ENCODE data around the gene GGTLC2.
"Not testable (repeated sequence)": the region's sequence is repeated elsewhere in the genome, so short reads cannot be mapped to it uniquely, and the experiment has no call there.

GGTLC2 gene

GRCh38 chr22:22636260-22636659, 8.2 kb upstream of the GGTLC2 start:
- H3K9me2 ChIP-seq (replicated peaks; ENCODE audit: insufficient read depth, low read length); H3K9me3 ChIP-seq (ENCODE audit: insufficient read depth, low read length); H3K27ac ChIP-seq (ENCODE audit: low read depth, low read length); H3K36me3 ChIP-seq (ENCODE audit: low read length); H4K20me1 ChIP-seq (ENCODE audit: low read depth, low read length); H3K79me2 ChIP-seq (ENCODE audit: insufficient read depth, low read length); H3K4me3 ChIP-seq (ENCODE audit: insufficient read depth, low read length, poor library complexity, severe bottlenecking); H3K9ac ChIP-seq (ENCODE audit: low read length); H2AFZ ChIP-seq (ENCODE audit: low read depth, low read length, severe bottlenecking); H3F3A ChIP-seq (ENCODE audit: insufficient read depth); H3K4me2 ChIP-seq (ENCODE audit: low read depth, low read length, poor library complexity, severe bottlenecking); H3K27me3 ChIP-seq (ENCODE audit: low read length): not testable (repeated sequence)

- not testable (repeated sequence) for H3K79me2 ChIP-seq (ENCODE audit: insufficient read depth, low read length); H3F3A ChIP-seq (ENCODE audit: insufficient read depth); H4K20me1 ChIP-seq (ENCODE audit: low read depth, low read length); H3K27me3 ChIP-seq (ENCODE audit: low read length); H3K36me3 ChIP-seq (ENCODE audit: low read length); H3K9me2 ChIP-seq (replicated peaks; ENCODE audit: insufficient read depth, low read length); H3K9me3 ChIP-seq (ENCODE audit: insufficient read depth, low read length); H3K27ac ChIP-seq (ENCODE audit: low read depth, low read length); H3K4me3 ChIP-seq (ENCODE audit: insufficient read depth, low read length, poor library complexity, severe bottlenecking); H3K9ac ChIP-seq (ENCODE audit: low read length); H2AFZ ChIP-seq (ENCODE audit: low read depth, low read length, severe bottlenecking); H3K4me2 ChIP-seq (ENCODE audit: low read depth, low read length, poor library complexity, severe bottlenecking)
Measured at GRCh38 chr22:22638313-22638712, 6.1 kb upstream of the GGTLC2 start.

GRCh38 chr22:22642255-22642654, 2.2 kb upstream of the GGTLC2 start:
- H3K79me2 ChIP-seq (ENCODE audit: insufficient read depth, low read length); H3K27me3 ChIP-seq (ENCODE audit: low read length); H3F3A ChIP-seq (ENCODE audit: insufficient read depth); H3K4me2 ChIP-seq (ENCODE audit: low read depth, low read length, poor library complexity, severe bottlenecking); H3K9ac ChIP-seq (ENCODE audit: low read length); H3K9me3 ChIP-seq (ENCODE audit: insufficient read depth, low read length); H3K36me3 ChIP-seq (ENCODE audit: low read length); H3K27ac ChIP-seq (ENCODE audit: low read depth, low read length); H2AFZ ChIP-seq (ENCODE audit: low read depth, low read length, severe bottlenecking); H3K4me3 ChIP-seq (ENCODE audit: insufficient read depth, low read length, poor library complexity, severe bottlenecking); H4K20me1 ChIP-seq (ENCODE audit: low read depth, low read length); H3K9me2 ChIP-seq (replicated peaks; ENCODE audit: insufficient read depth, low read length): not testable (repeated sequence)

- not testable (repeated sequence) for H3K79me2 ChIP-seq (ENCODE audit: insufficient read depth, low read length); H3K9me3 ChIP-seq (ENCODE audit: insufficient read depth, low read length); H2AFZ ChIP-seq (ENCODE audit: low read depth, low read length, severe bottlenecking); H3K4me2 ChIP-seq (ENCODE audit: low read depth, low read length, poor library complexity, severe bottlenecking); H3K4me3 ChIP-seq (ENCODE audit: insufficient read depth, low read length, poor library complexity, severe bottlenecking); H3K9ac ChIP-seq (ENCODE audit: low read length); H3F3A ChIP-seq (ENCODE audit: insufficient read depth); H3K27me3 ChIP-seq (ENCODE audit: low read length); H3K36me3 ChIP-seq (ENCODE audit: low read length); H4K20me1 ChIP-seq (ENCODE audit: low read depth, low read length); H3K27ac ChIP-seq (ENCODE audit: low read depth, low read length); H3K9me2 ChIP-seq (replicated peaks; ENCODE audit: insufficient read depth, low read length)
Measured at GRCh38 chr22:22645969-22646368, 1.6 kb downstream of the GGTLC2 start.

GRCh38 chr22:22647952-22648351, 3.5 kb downstream of the GGTLC2 start:
- not testable (repeated sequence) for H4K20me1 ChIP-seq (ENCODE audit: low read depth, low read length); H3K4me2 ChIP-seq (ENCODE audit: low read depth, low read length, poor library complexity, severe bottlenecking); H3K79me2 ChIP-seq (ENCODE audit: insufficient read depth, low read length); H3K9me3 ChIP-seq (ENCODE audit: insufficient read depth, low read length); H3K27ac ChIP-seq (ENCODE audit: low read depth, low read length); H3F3A ChIP-seq (ENCODE audit: insufficient read depth); H3K36me3 ChIP-seq (ENCODE audit: low read length); H3K9ac ChIP-seq (ENCODE audit: low read length); H2AFZ ChIP-seq (ENCODE audit: low read depth, low read length, severe bottlenecking); H3K9me2 ChIP-seq (replicated peaks; ENCODE audit: insufficient read depth, low read length); H3K27me3 ChIP-seq (ENCODE audit: low read length); H3K4me3 ChIP-seq (ENCODE audit: insufficient read depth, low read length, poor library complexity, severe bottlenecking)

- not testable (repeated sequence) for H3K9me2 ChIP-seq (replicated peaks; ENCODE audit: insufficient read depth, low read length); H2AFZ ChIP-seq (ENCODE audit: low read depth, low read length, severe bottlenecking); H3K36me3 ChIP-seq (ENCODE audit: low read length); H3K27me3 ChIP-seq (ENCODE audit: low read length); H3F3A ChIP-seq (ENCODE audit: insufficient read depth); H3K79me2 ChIP-seq (ENCODE audit: insufficient read depth, low read length); H3K9ac ChIP-seq (ENCODE audit: low read length); H4K20me1 ChIP-seq (ENCODE audit: low read depth, low read length); H3K9me3 ChIP-seq (ENCODE audit: insufficient read depth, low read length); H3K4me2 ChIP-seq (ENCODE audit: low read depth, low read length, poor library complexity, severe bottlenecking); H3K27ac ChIP-seq (ENCODE audit: low read depth, low read length); H3K4me3 ChIP-seq (ENCODE audit: insufficient read depth, low read length, poor library complexity, severe bottlenecking)
Measured at GRCh38 chr22:22648863-22649536, 4.6 kb downstream of the GGTLC2 start.

- H3K79me2 ChIP-seq (ENCODE audit: insufficient read depth, low read length); H3K27me3 ChIP-seq (ENCODE audit: low read length); H3K9me2 ChIP-seq (replicated peaks; ENCODE audit: insufficient read depth, low read length); H3K36me3 ChIP-seq (ENCODE audit: low read length); H3K4me2 ChIP-seq (ENCODE audit: low read depth, low read length, poor library complexity, severe bottlenecking); H3K27ac ChIP-seq (ENCODE audit: low read depth, low read length); H3K9ac ChIP-seq (ENCODE audit: low read length); H4K20me1 ChIP-seq (ENCODE audit: low read depth, low read length); H3K4me3 ChIP-seq (ENCODE audit: insufficient read depth, low read length, poor library complexity, severe bottlenecking); H2AFZ ChIP-seq (ENCODE audit: low read depth, low read length, severe bottlenecking); H3K9me3 ChIP-seq (ENCODE audit: insufficient read depth, low read length); H3F3A ChIP-seq (ENCODE audit: insufficient read depth): not testable (repeated sequence)
Measured at GRCh38 chr22:22649761-22650160, 5.3 kb downstream of the GGTLC2 start.

GRCh38 chr22:22650398-22650797, 6.0 kb downstream of the GGTLC2 start:
- not testable (repeated sequence) for H3K4me2 ChIP-seq (ENCODE audit: low read depth, low read length, poor library complexity, severe bottlenecking); H3K27me3 ChIP-seq (ENCODE audit: low read length); H3K4me3 ChIP-seq (ENCODE audit: insufficient read depth, low read length, poor library complexity, severe bottlenecking); H3K79me2 ChIP-seq (ENCODE audit: insufficient read depth, low read length); H3K9me2 ChIP-seq (replicated peaks; ENCODE audit: insufficient read depth, low read length); H4K20me1 ChIP-seq (ENCODE audit: low read depth, low read length); H3K9ac ChIP-seq (ENCODE audit: low read length); H3K27ac ChIP-seq (ENCODE audit: low read depth, low read length); H2AFZ ChIP-seq (ENCODE audit: low read depth, low read length, severe bottlenecking); H3K36me3 ChIP-seq (ENCODE audit: low read length); H3K9me3 ChIP-seq (ENCODE audit: insufficient read depth, low read length); H3F3A ChIP-seq (ENCODE audit: insufficient read depth)

Measured in SU-DHL-6 (cell line).